HTERT RPE-1 (cell line): ENCODE data around the gene KLK1.
"Not testable (repeated sequence)": the region's sequence is repeated elsewhere in the genome, so short reads cannot be mapped to it uniquely, and the experiment has no call there.

ENCODE experiments used
- in situ Hi-C: fragments of 300-500 bp; cut with MboI; formaldehyde crosslinking; loops from 4 replicates; pipeline ENCODE4 v1.14.3; 2020; ENCODE audit warnings: low sequenced_read_pairs

The KLK1 gene

DNA sequence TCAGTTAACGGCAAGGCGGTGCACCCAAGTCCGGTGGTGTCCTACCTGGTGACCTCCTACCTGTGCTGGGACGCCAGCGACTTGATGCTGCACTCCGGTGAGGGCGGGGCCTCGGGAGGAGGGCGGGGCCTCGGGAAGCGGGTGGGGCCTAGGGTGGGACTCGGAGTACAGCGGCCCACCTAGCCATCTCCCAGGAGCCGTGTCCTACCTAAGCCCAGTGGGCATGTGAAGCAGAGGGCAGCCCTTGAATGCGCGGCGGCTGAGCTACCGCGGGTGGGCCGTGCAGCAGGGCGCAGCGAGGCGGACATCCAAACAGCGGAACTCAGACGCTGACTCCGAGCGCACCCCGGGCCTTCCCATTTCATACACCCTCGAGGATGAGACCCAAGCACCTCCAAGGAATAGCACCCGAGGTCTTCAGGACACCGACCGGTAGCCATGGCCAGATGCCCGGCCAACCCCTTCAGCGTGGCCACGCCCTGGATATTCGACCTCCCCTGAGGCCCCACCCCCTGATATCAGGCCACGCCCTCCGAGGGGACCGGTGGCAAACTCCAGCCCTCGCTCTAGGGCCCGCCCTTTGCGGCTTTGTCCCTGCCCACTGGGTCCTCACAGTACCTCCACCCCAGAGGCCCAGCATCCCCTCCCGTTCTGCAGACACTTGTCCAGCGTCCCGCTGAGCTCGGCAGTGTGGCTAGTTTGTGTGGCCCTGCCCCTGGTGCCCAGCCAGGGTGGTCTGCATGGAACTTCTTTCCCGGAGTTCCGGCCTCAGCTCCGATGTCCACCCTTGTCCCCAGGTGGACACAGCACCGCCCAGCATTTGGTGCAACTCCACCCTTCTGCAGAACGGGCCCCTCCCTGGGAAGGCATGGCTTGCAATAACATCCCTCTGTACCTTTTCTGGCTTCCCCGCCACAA is 5.4 kb downstream of the KLK1 start:
- in situ Hi-C loops = no loop called here

DNA sequence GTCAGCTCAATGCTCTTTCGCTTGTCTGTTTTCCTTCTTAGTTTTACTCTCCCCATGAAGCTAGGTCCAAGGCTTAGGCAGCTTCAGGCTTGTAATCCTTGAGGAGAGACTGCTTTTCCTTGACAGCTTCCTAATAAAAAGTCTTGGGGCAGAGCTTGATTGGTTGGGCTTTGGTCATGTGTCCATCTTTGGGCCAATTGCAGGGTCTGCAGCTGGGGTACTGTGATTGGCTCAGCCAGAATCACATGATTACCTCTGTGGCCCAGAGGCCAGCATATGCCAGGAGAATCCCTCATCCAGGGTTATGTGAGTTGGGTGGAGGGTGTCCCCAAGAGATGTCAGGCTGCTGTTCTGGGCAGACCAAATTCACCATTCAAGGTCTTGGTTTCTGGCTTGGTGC is 8.1 kb downstream of the KLK1 start:
- in situ Hi-C loops = no loop called here

GRCh38 chr19:50814883-50815282 is 8.7 kb downstream of the KLK1 start:
- in situ Hi-C loops = no loop called here

DNA sequence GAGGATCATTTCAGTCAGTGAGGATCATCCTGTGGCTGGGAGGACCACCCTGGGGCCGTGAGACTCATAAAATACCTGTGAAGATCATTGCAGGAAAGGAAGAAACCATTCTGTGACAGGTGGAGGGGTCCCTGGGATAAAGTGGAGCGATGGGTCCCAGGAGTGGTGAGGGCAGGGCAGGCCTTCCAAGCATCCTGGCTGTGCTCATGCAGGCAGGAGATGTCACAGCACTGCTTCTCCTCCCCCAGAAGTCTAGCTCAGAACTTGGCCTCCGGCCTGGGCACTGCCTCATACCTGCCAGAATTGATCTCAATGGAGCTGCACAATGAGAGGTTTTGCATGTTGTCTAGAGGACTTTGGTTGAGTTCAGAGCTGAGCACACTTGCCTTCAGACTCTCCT is 11.1 kb downstream of the KLK1 start:
- in situ Hi-C loops = no loop called here

DNA sequence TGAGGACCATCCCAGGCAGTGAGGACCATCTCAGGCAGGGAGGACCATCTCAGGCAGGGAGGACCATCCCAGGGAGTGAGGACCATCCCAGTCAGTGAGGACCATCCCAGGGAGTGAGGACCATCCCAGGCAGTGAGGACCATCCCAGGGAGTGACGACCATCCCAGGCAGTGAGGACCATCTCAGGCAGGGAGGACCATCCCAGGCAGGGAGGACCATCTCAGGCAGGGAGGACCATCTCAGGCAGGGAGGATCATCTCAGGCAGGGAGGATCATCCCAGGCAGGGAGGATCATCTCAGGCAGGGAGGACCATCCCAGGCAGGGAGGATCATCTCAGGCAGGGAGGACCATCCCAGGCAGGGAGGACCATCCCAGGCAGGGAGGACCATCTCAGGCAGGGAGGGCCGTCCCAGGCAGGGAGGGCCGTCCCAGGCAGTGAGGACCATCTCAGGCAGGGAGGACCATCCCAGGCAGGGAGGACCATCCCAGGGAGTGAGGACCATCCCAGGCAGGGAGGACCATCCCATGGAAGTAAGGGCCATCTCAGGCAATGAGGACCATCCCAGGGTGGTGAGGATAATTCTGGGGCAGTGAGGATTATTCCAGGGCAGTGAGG is 11.9 kb downstream of the KLK1 start:
- in situ Hi-C loops = not testable (repeated sequence)

- in situ Hi-C loops = no loop called here
Observed at GRCh38 chr19:50808856-50809255, 14.7 kb downstream of the KLK1 start.

- in situ Hi-C loops = no loop called here
Observed at GRCh38 chr19:50804420-50805272, 18.9 kb downstream of the KLK1 start.

- in situ Hi-C loops = no loop called here
Observed at GRCh38 chr19:50803633-50804419, 19.8 kb downstream of the KLK1 start.

DNA sequence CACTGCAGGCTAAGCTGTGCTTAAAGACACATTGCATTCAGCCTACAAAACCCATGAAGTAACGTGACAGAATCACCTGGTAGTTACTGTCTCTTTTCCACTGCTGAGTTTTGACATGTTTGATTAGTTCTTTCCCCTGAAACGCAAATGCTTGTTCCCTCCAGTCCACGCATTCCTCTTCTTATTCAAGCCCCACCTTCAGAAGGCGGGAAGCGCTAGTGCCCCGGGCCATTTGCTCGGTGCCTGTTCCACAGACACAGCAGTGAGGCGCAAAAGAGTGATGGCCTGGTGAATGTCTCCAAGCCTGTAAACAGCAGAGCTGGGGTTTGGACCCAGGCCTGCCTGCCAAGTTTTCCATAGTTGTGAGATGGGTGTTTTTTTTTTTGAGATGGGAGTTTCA is 22.5 kb downstream of the KLK1 start:
- in situ Hi-C loops = no loop called here

GRCh38 chr19:50799547-50799851 is 24.1 kb downstream of the KLK1 start:
- in situ Hi-C loops = no loop called here

DNA sequence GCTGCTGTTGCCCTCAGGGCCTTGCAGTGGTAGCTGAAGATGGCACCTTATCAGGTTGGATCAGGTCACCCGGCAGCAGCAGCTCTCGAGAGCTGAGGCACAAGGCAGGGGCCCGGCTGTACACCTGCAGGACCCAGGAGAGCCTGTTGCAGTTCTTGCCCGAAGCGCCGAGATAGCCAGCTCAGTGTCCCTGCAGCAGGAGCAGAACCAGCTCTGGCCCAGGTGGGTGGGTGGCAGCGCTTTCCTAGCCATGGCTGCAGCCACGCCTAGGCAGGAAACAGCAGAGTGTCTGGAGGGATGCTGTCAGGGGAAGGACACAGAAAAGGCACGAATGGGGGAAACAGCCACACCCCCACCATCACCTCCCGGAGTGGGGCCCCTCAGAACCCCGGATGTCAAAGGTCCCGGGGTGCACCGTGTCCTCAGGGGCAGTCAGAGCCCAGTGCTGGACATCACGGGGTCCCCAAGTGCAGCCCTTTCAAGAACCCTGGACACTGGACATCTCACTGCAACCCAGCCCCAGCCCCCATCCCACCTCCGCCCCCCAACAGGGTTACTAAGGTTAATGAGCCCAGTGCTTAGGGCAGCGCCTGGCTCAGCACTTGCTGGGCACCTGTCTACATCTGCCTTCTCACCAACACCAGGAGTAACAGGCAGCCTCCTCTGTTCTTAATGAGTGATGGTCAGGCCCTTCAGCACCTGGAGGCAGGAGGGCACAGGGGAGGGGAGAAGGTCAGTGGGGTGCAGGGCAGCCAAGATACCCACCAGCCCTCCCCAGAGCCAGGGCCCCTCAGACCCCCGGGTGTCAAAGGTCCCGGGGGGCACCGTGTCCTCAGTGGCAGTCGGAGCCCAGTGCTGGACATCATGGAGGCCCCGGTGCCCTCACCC is 24.7 kb downstream of the KLK1 start:
- in situ Hi-C loops = no loop called here

GRCh38 chr19:50797781-50798658 is 25.6 kb downstream of the KLK1 start:
- in situ Hi-C loops = no loop called here

DNA sequence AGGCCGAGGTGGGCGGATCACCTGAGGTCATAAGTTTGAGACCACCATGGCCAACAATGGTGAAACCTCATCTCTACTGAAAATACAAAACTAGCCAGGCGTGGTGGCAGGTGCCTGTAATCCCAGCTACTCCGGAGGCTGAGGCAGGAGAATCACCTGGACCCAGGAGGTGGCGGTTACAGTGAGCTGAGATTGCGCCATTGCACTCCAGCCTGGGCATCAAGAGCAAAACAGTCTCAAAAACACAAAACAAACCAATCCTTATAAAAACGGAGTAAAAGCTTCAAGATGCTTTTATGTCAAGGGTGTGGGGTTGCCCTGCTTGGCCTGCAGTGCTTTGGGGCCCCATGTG is 26.2 kb downstream of the KLK1 start:
- in situ Hi-C loops = no loop called here

DNA sequence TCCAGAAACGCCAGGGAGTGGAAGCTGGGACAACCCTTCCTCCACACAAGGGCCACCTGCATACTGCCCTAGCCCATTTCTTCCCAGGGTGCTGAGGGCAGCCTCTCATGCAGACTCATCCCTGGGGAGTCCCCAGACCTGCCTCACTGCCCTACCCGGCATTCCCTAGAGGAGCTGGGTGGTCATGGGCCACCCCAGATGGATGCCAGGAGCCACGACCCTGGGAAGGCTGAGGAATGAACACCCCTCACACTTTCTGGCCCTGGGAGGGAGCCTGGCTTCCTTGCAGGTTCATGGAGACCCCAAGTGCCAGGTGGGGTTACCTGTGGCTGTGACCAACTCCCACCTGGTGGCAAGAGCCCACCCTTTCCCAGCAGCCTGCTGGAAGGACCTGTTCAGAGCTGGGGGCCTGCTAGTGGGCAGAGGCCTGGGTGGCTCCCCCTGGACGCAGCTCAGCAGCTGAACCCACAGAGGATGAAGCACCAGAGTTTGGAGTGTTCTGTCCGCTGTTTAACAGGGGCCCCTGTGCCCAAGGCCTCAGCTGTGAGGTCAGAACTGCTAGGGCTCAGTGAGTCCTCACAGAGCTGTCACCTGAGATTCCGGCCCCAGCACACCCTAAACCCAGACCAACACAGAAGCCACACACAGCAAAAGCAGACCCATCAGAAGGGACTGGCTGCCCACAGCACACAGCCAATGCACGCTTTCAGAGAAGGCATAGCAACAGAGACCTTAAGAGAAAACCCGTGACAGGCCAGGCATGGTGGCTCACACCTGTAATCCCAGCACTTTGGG is 26.8 kb downstream of the KLK1 start:
- in situ Hi-C loops = no loop called here

DNA sequence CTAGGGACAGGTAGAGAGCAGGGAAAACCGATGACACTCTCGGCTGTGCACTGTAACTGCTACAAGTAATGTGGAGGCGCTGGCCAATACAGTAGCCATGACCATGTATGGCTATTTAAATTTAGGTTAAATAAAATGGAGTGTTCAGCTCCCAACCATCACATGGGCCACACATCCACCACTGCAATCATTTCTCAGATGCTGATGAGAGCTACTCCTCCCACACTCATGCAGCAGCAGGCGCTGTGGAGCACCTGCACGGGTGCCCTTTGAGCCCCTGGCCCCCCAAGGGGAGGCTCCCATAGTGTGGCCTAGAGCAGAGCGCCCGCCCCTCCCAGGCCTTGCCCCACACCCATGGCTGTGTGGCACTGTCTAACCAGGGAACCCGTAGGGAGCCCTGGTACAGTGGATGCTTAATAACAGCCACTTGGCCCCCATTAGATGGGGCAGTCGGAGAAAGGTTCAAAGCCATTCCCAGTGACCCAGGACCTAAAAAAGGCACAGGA is 27.4 kb downstream of the KLK1 start:
- in situ Hi-C loops = no loop called here

- in situ Hi-C loops = no loop called here
Observed at GRCh38 chr19:50795664-50796073, 27.9 kb downstream of the KLK1 start.

DNA sequence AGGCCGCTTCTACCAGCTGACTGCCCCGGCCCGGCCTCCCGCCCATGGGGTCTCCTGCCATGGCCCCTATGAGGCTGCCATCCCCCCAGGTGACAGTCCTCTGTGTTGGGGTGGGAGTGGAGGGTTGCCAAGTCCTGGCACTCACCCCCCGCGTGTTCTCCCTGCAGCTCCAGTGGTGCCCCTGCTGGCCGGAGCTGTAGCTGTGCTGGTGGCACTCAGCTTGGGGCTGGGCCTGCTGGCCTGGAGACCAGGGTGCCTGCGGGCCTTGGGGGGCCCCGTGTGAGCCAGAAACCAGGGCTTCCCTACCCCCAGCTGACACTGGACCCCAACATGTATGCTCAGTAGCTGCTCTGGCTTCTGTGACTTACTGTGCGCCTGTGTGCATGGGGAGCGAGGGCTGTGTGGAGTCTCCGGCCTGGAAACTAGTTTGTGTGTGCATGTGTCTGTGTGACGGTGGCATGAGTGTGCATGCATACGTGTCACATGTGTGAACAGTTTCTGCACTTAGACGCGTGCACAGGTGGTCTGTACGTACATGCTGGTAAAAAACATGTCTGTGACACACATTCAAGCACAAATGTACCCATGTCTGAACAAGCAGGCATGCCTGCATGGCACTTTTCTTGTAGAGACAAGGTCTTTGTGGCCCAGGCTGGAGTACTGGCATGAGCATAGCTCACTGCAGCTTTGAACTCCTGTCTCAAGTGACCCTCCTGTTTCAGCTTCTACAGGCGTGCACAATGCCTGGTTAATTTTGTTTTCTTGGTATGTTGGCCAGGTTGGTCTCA is 28.5 kb downstream of the KLK1 start:
- in situ Hi-C loops = no loop called here
